K562 (cell line): ENCODE measurements around the gene RORC. TPM values are rescaled to one million over a fixed set of nuclear protein-coding genes. Genes with fewer than 3 reads are reported as not detected.

Experiments
- ATAC-seq: fragments of 200-7000 bp; cut with Tn5 transposase; 3 replicates; pipeline ENCODE4 v1.9.1; 2020; ENCODE audit warnings: moderate library complexity
- BruUV-seq: library from RNA; stranded (reverse); fragments of 400-500 nt; replicated peaks from 2 replicates; lab custom pipeline; 2021; lab: Mats Ljungman, UMichigan
- CTCF ChIA-PET: fragments of 300-600 bp; formaldehyde crosslinking; extraction: SDS; loops from one replicate; lab custom pipeline; 2021; ENCODE audit warnings: low intra/inter-chr PET ratio; lab: Yijun Ruan, JAX
- POLR2A ChIA-PET: fragments of 300-600, 350-650 bp; sonication (Branson Sonifier 250); formaldehyde crosslinking; extraction: SDS; loops from one replicate; lab custom pipeline; 2021; ENCODE audit warnings: antibody characterized with exemption, inconsistent platforms; lab: Yijun Ruan, JAX
- DNase-seq, 4 experiments: peaks; one replicate each; pipeline versions ENCODE4 v3.0.0 to v3.0.0-alpha.2; 2011 to 2018; ENCODE audit warnings: low spot score in 3 of 4, mixed read lengths in 3 of 4; ENCODE audit errors: extremely low read depth in 1 of 4
- FAIRE-seq: peaks from 2 replicates; lab custom pipeline; 2011; peaks lifted over from hg19 to GRCh38; lab: Jason Lieb, UNC
- H2AFZ ChIP-seq: 2 replicates; pipeline ENCODE4 v1.6.0; 2011; ENCODE audit warnings: low read depth, low read length, control low read depth, inconsistent platforms
- H3K27ac ChIP-seq: fragments of 200-600 bp; 3 replicates; pipeline ENCODE4 v1.8.0; 2011; ENCODE audit warnings: low read depth, mild to moderate bottlenecking, control low read depth, inconsistent platforms, low read length, moderate library complexity, mixed read lengths; ENCODE audit errors: extremely low read depth
- H3K27me3 ChIP-seq, 2 experiments: fragments of 300-600 bp in 1 of 2; 2 replicates in 1 of 2; 3 replicates in 1 of 2; pipeline versions ENCODE4 v1.6.0 to v1.8.0; 2011; ENCODE audit warnings: inconsistent platforms in 2 of 2, low read length in 2 of 2, mild to moderate bottlenecking in 1 of 2, mixed read lengths in 1 of 2, moderate library complexity in 1 of 2; ENCODE audit not compliant: control insufficient read depth in 2 of 2, insufficient read depth in 2 of 2
- H3K36me3 ChIP-seq: fragments of 300-600 bp; 3 replicates; pipeline ENCODE4 v1.8.0; 2011; ENCODE audit warnings: mild to moderate bottlenecking, low read length, inconsistent platforms; ENCODE audit not compliant: control insufficient read depth, insufficient read depth
- H3K4me1 ChIP-seq, 2 experiments: fragments of 200-600 bp in 1 of 2; replicated peaks in 1 of 2; 2 replicates in 1 of 2; 3 replicates in 1 of 2; pipeline versions ENCODE4 v1.5.1 to v1.8.0; 2011; ENCODE audit warnings: inconsistent platforms in 2 of 2, low read length in 2 of 2, mild to moderate bottlenecking in 1 of 2, mixed read lengths in 1 of 2, moderate library complexity in 1 of 2; ENCODE audit not compliant: control insufficient read depth in 2 of 2, insufficient read depth in 2 of 2
- H3K4me2 ChIP-seq: 2 replicates; pipeline ENCODE4 v1.6.1; 2011; ENCODE audit warnings: low read length, control low read depth, inconsistent platforms, mixed read lengths; ENCODE audit not compliant: insufficient read depth
- H3K4me3 ChIP-seq: fragments of 200-600 bp; sonication (generic), shearing (Covaris generic); 2 replicates; pipeline ENCODE4 v1.5.1; 2016; ENCODE audit warnings: control low read depth, inconsistent platforms
- H3K79me2 ChIP-seq: fragments of 200-600 bp; 3 replicates; pipeline ENCODE4 v1.8.0; 2011; ENCODE audit warnings: low read length, inconsistent platforms; ENCODE audit not compliant: control insufficient read depth, insufficient read depth
- H3K9ac ChIP-seq, 2 experiments: 2 replicates each; pipeline versions ENCODE4 v1.6.0 to v1.6.1; 2011; ENCODE audit warnings: low read depth in 2 of 2, low read length in 2 of 2, control low read depth in 1 of 2, inconsistent platforms in 1 of 2, mild to moderate bottlenecking in 1 of 2, mixed read lengths in 1 of 2; ENCODE audit not compliant: insufficient read depth in 1 of 2
- H3K9me1 ChIP-seq: one replicate; pipeline ENCODE4 v1.6.0; 2011; ENCODE audit warnings: inconsistent platforms, mild to moderate bottlenecking, low read length, moderate library complexity; ENCODE audit not compliant: control insufficient read depth, insufficient read depth
- H3K9me3 ChIP-seq: replicated peaks from 2 replicates; pipeline ENCODE4 v1.5.1; 2011; ENCODE audit warnings: low read depth, low read length, inconsistent platforms; ENCODE audit not compliant: control insufficient read depth, insufficient read depth
- H4K20me1 ChIP-seq: replicated peaks from 2 replicates; pipeline ENCODE4 v1.6.1; 2011; ENCODE audit warnings: low read length, inconsistent platforms, mixed read lengths; ENCODE audit not compliant: control insufficient read depth, insufficient read depth
- EGR1 ChIP-seq: fragments of 450-650 bp; conservative IDR thresholded peaks from 2 replicates; pipeline ENCODE4 v1.6.1; 2017; ENCODE audit warnings: mild to moderate bottlenecking
- PCBP1 ChIP-seq: fragments of 200-400 bp; formaldehyde crosslinking; IDR thresholded peaks from 2 replicates; pipeline ENCODE4 v1.6.1; 2018; ENCODE audit warnings: mild to moderate bottlenecking, low read depth, low read length; ENCODE audit not compliant: poor library complexity, severe bottlenecking
- ZNF263 ChIP-seq: sonication (generic); formaldehyde crosslinking; IDR thresholded peaks from 2 replicates; pipeline ENCODE4 v1.8.0; 2022; ENCODE audit warnings: mild to moderate bottlenecking, missing genetic modification reagents, borderline replicate concordance
- WGBS: fragments of 100-300 bp; shearing (Covaris generic); methylation state at CpG from one replicate; pipeline ENCODE4 v1.1.6; 2016; ENCODE audit warnings: low coverage, mixed read lengths; ENCODE audit not compliant: insufficient coverage; ENCODE audit errors: missing lambda C conversion rate; 5-methylcytosine and 5-hydroxymethylcytosine counted together
- in situ Hi-C: fragments of 300-500 bp; cut with MboI; formaldehyde crosslinking; loops from 4 replicates; pipeline ENCODE4 v1.15.0; 2018; ENCODE audit warnings: inconsistent platforms, mixed read lengths
- intact Hi-C: fragments of 100-400 bp; cut with micrococcal nuclease; formaldehyde crosslinking; loops from 2 replicates; pipeline ENCODE4 v1.14.2; 2022
- polyA plus RNA-seq, 8 experiments: library from polyadenylated mRNA; depleted of rRNA in 4 of 8; stranded (reverse) in 5 of 8; unstranded in 3 of 8; fragments of >200 nt; fragmentation: Nextera tagmentation in 2 of 8; fragmentation: Illumina TruSeq in 1 of 8; extraction: Ambion mirVana in 2 of 8; extraction: Trizol in 1 of 8; gene quantifications; 2 replicates each; pipeline versions ENCODE4 v1.2.1 to v1.2.3, GENCODE V29; 2011 to 2014; ENCODE audit warnings: inconsistent platforms in 1 of 8, missing spikeins in 1 of 8
- total RNA-seq, 7 experiments: library from RNA; depleted of rRNA in 6 of 7; stranded (reverse); fragments of >200 nt in 6 of 7; fragmentation: Illumina TruSeq in 2 of 7; extraction: Trizol in 2 of 7; gene quantifications; 2 replicates each; pipeline versions ENCODE4 v1.2.1 to v1.2.3, GENCODE V29; 2011 to 2021; ENCODE audit warnings: low replicate concordance in 1 of 7
- TF ChIP-seq, protein P1 (sequence below): fragments of 250-450 bp; sonication (Bioruptor Pico); IDR thresholded peaks from 2 replicates; pipeline ENCODE4 v1.8.0; 2022; ENCODE audit warnings: inconsistent platforms
- TF ChIP-seq, protein P2 (sequence below): fragments of 250-450 bp; sonication (Bioruptor Pico); IDR thresholded peaks from 2 replicates; pipeline ENCODE4 v1.8.0; 2021; ENCODE audit warnings: borderline replicate concordance, mild to moderate bottlenecking, moderate library complexity; ENCODE audit not compliant: poor library complexity, severe bottlenecking

RORC gene
- total and polyA plus RNA-seq, 9 of the 15 experiments (the other 6 are each of a cell fraction or from before 2014, with no cell fraction given) = not detected

DNA sequence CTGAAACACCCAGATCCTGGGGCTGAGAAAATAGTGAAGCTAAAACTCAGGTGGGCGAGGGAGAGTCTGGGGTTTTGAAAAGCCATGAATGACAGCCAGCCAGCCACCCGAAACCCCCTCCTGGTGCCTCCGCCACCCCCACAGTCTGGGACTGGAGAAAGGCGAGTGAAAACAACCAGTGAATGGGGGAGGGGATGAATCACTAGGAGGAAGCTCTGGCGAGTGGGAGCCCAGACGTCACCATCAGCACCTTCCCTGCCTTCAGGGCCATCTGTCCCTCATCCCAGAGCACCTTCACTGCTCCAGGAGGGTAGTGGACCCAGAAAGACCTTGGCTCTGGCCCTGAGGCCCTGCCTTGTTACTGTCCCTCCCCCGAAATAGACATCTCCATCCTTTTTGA, 9.2 kb downstream of the RORC start:
- Histone ChIP-seq H3K4me2 (no peak overlapping the region), H3K9me1 (no peaks in the 10 kb centered on the region), H3K9me3 (no peaks in the 10 kb centered on the region), H3K4me3 (no peak overlapping the region), H3K4me1 (peaks cover 3 to 6% of the 10 kb centered on the region in 2 experiments; a peak in 4 of 5 replicates), H3K79me2 (no peaks in the 10 kb centered on the region), H3K9ac (peak overlapping the region in 1 of 2 experiments; percentile 20; a peak in 1 of 4 replicates), H2AFZ (no peak overlapping the region), H3K36me3 (no peaks in the 10 kb centered on the region), H3K27ac (no peak overlapping the region), H3K27me3 (peaks cover 42 to 75% of the 10 kb centered on the region in 2 experiments), H4K20me1 (peaks cover 7% of the 10 kb centered on the region; the same call in 1 of the 2 replicates)
- no TSS peak for BruUV-seq
- ATAC-seq (no peak), FAIRE-seq (no peak), DNase-seq (peak in 3 of 4 experiments; percentile 26 to 39 (median 34))
- ChIA-PET CTCF (no interaction called here), POLR2A (interaction anchor here (0.6 to 1.7 kb wide), 6 partner anchors 11 to 1907 kb away, joined by 3 to 7 read pairs (median 4); no protein-coding TSS in a partner anchor)
- 2% methylated on average over 7 of the region's 7 CpGs for WGBS
- intact Hi-C loops = no loop called here
- in situ Hi-C loops = no loop called here
- TF ChIP-seq, protein P1, sequence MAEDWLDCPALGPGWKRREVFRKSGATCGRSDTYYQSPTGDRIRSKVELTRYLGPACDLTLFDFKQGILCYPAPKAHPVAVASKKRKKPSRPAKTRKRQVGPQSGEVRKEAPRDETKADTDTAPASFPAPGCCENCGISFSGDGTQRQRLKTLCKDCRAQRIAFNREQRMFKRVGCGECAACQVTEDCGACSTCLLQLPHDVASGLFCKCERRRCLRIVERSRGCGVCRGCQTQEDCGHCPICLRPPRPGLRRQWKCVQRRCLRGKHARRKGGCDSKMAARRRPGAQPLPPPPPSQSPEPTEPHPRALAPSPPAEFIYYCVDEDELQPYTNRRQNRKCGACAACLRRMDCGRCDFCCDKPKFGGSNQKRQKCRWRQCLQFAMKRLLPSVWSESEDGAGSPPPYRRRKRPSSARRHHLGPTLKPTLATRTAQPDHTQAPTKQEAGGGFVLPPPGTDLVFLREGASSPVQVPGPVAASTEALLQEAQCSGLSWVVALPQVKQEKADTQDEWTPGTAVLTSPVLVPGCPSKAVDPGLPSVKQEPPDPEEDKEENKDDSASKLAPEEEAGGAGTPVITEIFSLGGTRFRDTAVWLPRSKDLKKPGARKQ (CRISPR knock-in tag) = no peak
- TF ChIP-seq PCBP1 = no peak
- peak; percentile 76 for TF ChIP-seq EGR1
- TF ChIP-seq ZNF263 (CRISPR knock-in tag) = peak; percentile 71; the same call in 1 of the 2 replicates
- TF ChIP-seq, protein P2, sequence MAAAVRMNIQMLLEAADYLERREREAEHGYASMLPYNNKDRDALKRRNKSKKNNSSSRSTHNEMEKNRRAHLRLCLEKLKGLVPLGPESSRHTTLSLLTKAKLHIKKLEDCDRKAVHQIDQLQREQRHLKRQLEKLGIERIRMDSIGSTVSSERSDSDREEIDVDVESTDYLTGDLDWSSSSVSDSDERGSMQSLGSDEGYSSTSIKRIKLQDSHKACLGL (CRISPR knock-in tag) = no peak
